HG03064 (cell line): ENCODE results near the gene KNDC1.

Source experiments
- ATAC-seq: cut with Tn5 transposase; IDR thresholded peaks from one replicate; pipeline ENCODE4 v1.9.1; 2021; ENCODE audit warnings: low read depth; ENCODE audit not compliant: unreplicated experiment

The KNDC1 gene

DNA sequence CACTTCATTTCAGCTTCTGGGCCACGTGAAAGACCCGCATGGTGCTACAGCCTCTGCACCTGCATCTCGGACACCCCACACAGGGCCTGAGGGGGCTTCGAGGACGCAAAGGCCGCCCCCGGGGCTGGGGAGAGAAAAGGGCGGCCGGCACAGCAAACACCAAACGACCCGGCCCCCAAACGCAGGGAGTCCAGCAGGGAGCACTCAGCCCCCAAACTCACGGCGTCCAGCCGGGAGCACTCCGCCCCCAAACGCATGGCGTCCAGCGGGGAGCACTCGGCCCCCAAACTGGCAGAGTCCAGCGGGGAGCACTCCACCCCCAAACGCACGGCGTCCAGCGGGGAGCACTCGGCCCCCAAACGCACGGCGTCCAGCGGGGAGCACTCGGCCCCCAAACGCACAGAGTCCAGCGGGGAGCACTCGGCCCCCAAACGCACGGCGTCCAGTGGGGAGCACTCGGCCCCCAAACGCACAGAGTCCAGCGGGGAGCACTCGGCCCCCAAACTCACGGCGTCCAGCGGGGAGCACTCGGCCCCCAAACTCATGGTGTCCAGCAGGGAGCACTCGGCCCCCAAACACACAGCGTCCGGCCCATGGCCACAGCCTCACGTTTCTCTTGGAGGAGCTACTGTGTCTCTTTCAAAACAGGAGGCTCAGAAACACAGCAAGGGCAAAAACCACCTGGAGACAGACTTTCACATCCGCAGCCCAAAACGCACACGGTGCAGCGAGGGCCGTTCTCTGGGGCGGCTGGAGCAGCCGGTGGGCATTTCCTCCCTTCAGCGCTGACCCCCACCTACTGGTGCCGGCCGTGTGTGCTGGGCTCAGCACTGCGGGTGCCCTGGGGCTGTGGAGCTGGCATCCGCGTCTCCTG, 43.0 kb downstream of the KNDC1 start:
- ATAC-seq, result no peak

DNA sequence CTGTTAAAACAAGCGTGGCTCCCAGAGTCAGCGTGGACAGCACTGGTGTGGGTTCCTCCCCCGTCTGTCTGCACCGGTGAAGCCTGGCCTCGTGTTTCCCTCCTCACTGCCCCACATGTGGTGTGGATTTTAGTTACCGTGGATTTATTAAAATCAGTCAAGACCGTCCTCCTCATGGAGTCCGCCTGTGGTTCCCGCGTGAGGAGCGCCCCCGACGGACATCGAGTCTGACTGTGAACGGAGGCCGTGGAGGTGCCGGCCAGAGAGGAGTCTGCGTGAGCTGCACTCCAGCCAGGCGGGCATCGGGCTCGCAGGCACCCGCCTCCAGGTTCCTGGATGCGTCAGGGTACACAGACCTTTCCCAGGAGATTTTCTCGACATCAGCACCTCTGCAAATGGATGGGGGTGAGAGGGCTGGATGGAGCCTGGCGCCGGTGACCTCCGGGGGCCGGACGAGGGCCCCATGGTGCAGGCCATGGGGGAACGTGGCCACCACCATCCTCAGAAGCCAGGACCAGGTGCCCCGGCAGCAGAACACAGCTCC, 43.7 kb downstream of the KNDC1 start:
- ATAC-seq, result no peak

DNA sequence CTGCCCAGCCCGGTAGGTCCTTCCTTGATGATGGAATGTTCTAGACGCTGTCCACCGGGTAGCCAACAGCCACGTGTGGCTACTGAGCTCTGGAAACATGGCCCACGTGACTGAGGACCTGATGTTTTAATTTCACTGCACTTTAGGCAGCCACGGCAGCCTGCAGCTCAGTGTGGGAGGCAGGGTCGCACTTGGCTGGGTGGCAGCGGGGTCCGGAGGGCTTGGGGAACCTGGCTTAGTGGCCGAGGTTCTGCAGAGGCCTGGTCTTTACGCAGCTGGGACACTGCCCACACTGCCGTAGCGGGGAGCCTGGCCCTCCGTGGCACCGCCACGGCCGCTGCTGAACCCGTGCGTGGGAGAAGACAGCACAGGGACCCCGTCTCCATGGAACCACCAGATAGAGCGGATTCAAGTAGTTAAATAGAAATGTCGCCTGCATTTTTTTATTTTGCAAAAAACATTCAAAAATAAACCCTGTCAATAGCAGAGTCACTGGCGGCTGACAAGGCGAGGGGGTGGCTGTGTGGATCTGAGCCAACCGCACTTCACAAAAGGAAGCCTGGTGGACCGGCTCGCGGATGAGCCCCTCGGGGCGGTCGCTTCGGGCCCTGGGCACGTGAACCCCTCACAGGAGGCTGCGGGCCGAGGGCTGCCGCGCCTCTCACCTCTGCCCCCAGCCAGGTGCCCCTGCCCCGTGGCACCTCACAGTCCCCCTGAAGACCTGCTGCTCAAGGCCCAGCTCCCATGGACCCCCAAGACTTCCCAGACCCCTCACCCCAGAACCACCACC, 44.4 kb downstream of the KNDC1 start:
- ATAC-seq, result no peak

DNA sequence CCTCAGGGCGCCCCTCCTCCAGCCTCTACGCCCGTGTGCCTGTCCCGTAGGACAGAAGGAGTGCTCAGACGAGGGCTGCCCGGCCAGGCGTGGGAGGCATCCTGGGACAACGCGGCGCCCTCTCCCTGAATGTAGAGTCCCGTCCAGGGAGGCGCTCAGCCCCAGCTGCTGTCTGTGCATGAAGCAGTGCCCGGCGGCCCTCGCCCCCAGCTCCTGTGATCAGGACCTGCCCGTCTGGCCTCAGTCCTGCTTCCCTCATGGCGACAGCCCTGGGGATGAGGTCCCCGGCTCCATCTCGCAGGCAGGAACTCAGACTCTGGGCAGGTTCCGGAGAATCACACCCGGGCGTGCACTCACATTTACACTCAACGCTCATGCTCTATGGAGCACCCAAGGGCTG, 45.1 kb downstream of the KNDC1 start:
- no peak for ATAC-seq

DNA sequence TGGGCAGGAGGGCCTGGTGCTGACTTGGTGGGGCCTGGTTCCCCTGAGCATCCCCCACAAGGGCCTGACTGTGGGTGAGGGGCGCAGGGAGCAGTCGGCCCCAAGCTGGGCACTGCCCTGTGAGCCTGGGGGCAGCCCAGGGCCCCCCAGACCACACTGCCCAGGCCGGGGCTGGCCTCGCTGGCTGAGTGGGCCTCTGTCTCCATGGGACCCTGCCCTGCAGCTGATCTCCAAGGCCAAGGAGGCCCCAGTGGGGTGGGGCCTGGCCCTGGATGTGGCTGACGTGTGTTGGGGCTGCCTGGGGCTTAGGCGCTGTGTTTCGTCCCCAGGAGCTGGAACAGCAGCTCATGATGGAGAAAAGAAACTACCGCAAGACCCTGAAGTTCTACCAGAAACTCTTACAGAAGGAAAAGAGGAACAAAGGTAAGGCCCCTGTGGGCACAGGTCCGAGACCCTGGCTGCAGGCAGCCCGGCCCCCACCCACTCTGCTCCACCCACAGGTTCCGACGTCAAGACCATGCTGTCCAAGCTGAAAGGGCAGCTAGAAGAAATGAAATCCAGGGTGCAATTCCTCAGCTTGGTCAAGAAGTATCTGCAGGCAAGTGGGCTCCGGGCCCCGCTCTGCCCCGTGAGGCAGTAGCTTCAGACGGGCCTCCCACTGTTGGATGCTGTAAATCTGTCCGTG, 46.5 kb downstream of the KNDC1 start:
- ATAC-seq, result no peak

DNA sequence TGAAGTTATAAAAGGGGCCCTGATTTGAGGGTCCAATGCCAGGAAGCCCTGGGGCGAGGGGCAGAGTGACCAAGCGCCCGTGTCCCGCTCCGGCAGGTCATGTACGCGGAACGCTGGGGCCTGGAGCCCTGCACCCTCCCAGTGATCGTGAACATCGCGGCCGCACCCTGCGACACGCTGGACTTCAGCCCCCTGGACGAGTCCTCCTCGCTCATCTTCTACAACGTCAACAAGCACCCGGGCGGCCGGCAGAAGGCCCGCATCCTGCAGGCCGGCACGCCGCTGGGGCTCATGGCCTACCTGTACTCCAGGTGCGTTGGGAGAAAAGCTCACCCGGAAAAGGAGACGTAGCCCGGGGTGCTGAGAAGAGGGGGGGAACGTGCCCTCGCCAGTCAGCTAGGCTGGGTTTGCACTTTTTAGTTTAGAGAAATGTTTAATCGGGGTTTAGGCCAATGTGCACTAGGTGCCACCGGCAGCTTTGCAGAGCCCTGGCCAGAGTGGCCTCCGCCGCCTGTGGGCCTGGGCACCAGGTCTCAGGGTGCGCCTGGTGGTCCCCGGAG, 47.1 kb downstream of the KNDC1 start:
- ATAC-seq, result no peak

DNA sequence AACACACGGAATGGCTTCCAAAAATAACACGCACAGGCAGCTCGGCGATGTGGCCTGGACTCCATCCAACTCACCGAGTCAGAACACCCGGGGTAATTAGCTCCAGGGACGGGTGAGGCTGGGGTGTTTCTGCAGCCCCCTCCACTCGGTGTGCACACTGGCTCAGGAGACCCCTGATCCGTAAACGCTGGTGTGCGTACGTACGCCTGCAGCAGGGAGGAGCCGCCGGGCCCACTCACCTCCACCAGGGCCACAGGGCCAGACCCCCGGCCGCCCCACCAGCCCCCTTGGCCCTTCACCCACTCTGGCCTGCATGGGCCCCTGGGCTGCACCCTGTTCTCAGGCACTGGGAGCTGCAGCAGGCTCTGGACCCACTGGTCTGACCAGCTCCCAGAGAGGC, 47.6 kb downstream of the KNDC1 start:
- ATAC-seq, result no peak

DNA sequence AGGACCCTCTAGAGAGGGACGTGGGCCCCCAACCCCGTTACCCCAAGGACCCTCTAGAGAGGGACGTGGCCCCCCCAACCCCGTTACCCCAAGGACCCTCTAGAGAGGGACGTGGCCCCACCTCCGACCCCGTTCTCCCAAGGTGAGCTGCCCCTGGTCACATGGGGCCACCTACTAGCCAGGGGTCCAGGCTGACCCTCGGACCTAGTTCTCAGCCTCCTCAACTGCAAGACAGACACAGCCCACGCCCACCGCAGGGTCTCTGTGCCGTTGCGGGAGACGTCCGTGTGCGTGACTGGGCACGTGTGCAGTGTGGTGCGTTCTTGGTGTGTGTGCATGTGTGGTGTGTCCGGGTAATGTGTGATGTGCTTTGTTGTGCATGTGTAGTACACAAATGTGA, 48.4 kb downstream of the KNDC1 start:
- no peak for ATAC-seq

DNA sequence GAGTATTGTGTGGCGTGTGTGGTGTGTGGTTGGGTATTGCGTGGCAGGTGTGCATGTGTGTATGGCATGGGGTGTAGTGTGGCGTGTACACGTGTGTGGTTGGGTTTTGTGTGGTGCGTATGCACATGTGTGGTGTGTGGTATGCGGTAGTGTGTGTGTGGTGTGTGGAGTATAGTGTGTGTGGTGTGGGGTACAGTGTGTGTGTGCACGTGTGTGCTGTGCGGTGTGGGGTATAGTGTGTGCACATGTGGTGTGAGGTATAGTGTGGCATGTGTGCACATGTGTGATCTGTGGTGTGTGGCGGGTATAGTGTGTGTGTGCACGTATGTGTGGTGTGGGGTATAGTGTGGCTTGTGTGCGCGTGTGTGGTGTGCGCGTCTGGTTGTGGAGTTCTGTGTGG, 49.1 kb downstream of the KNDC1 start:
- ATAC-seq, result no peak

DNA sequence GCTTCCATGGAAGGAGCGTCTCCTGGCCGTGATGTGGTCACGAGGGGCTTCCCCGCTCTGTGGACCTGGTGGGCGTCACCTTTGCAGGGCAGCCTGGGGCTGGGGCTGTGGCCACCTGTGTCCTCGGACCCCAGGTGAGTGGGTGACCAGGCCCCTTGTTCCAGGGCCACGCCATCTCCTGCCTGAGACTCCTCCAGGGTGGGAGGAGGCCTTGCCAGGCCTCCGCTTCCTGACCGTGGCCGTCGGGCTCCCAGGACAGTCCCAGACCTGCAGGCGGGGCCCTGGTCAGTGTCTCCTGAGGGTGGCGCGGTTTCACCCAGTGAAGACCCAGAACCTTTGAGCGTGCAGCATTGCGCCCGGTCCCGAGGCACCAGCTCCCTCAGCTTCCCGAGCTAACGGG, 49.6 kb downstream of the KNDC1 start:
- no peak for ATAC-seq

DNA sequence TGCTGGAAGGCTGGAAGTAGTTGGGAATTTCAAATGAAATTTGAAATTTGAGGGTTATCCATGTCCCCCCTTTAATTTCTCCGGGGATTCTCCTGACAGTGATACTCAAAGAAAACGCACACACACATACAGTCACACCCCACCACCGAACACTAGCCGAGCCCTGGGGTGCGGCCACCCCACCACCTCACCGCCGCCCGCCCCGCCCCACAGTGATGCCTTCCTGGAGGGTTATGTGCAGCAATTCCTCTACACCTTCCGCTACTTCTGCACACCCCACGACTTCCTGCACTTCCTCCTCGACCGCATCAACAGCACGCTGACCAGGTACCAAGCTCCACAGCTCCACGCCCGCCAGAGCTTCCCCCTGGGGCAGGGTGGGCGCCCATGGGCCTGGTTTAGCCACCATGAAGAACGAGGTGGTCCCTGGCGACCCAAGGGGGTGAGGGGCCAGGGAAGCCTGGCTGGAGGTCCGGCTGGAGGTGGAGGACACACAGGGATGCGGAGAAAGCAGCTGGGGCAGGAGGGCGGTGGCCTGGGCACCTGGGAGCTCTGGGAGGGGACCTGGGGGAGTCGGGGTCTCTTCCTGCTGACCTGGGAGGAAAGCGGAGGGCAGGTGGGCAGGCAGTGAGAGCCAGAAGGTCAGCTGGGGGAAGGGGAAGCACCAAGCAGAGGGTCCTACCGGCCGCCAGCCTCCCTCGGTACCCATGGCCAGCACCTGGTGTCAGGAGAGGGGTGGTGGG, 50.5 kb downstream of the KNDC1 start:
- no peak for ATAC-seq

DNA sequence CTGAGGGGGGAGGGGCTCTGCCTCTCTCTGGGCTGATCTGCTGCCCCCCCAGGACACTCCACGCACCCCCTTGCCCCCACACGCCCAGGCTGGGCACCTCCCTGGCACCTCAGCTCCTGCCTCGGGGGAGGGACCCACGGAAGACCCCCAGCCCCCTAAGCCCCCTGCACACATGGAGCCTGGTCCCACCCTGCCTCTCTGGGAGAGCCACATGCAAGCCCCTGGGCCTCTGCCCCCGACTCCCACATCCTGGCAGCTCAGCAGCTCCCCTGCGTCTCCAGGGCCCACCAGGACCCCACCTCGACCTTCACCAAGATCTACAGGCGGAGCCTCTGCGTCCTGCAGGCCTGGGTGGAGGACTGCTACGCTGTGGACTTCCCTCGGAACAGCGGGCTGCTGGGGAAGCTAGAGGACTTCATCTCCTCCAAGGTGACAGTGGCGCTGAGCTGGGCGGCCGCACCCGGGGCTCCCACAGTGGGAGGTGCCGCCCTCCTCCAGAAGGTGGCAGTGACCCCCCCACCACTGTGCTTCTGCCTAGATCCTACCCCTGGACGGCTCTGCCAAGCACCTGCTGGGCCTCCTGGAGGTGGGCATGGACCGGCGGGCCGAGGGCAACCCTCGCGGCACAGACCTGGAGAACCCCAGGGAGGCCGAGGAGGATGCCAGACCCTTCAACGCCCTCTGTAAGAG, 51.3 kb downstream of the KNDC1 start:
- no peak for ATAC-seq

DNA sequence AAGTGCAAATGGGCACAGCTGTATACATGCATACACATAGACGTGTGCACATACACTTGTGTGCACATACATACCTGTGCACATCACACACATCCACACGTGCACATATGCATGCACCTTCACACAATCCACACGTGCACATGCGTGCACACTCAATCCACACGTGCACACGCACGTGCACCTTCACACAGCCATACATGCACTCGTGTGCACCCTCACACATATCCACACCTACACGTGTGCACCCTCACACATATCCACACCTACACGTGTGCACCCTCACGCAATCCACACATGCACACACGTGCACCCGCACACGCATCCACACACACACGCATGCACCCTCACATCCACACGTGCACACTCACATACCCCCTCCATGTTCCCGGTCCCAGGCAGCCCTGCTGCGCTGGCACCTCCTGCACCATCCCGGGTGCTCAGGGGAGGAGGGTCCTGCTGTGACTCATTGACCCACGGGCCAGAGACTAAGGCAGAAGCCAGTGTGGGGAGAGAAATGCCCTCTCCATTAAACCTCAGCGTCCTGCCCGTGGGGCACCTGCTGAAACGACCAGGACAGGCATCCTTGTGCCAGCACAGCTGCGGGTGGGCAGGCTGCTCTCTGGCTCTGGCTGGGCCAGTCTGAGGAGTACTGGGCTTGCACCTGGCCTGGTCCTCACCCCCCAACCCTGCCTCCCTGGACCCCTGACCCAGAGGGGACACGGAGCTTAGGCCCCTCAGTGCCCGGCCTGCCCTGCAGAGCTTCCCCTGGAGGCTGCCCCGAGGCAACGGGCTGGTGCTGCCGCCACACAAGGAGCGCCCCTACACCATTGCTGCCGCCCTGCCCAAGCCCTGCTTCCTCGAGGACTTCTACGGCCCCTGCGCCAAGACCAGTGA, 52.2 kb downstream of the KNDC1 start:
- no peak for ATAC-seq

DNA sequence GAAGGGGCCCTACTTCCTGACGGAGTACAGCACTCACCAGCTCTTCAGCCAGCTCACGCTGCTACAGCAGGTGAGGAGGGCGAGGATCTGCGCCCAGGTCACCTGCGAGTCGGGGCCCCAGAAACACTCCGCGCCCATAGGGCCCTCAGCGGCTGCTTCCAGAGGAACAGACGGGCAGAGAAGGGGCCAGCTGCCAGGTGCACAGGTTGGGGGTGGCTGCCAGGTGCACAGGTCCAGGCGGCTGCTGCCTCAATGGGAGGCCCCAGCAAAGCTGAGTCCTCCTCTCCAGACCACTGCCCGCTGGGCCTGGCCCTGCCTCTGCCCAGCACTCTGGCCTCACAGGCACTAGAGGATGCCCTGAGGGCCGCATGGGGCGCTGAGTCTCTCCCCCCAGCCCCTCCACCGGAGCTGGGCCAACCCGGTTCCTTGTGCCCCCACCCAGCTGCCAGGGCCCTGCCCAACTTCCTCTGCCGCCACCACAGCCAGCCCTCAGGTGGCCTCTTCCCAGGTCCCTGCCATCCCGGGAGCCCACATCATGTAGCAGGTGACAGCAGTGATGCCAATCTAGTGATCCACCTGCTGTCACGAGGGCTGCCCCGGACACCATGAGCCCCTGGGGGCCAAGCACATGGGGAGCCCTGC, 53.0 kb downstream of the KNDC1 start:
- ATAC-seq, result no peak

DNA sequence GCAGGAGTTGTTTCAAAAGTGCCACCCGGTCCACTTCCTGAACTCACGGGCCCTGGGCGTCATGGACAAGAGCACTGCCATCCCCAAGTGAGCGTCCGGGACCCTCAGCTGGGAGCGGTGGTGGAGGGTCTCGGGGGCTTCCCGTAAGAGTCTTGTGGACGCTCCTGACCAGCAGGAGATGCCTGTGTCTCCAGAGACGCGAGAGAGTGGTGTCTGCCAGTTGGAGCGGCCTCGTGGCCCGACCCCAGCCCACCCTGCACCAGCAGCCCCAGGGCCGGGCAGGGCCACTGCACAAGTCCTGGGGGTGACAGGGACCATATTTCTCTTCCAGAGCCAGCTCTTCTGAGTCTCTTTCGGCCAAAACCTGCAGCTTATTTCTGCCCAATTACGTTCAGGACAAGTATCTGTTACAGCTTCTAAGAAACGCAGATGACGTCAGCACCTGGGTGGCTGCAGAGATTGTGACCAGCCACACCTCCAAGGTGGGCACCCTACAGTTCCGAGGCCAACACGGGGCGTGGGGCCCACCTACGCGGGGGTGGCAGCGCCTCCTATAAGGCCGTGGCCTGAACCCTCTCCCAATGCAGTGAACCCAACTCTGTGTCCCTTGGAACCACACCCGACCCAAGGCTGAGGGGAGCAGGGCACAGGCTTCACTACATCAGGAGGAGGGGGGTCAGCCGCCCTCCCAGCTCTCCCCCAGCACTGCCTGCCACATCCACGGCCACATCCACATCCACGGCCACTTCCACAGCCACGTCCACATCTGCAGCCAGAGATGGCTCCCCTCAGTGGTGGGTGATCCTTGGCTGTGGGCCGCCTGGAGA, 53.8 kb downstream of the KNDC1 start:
- ATAC-seq, result no peak

DNA sequence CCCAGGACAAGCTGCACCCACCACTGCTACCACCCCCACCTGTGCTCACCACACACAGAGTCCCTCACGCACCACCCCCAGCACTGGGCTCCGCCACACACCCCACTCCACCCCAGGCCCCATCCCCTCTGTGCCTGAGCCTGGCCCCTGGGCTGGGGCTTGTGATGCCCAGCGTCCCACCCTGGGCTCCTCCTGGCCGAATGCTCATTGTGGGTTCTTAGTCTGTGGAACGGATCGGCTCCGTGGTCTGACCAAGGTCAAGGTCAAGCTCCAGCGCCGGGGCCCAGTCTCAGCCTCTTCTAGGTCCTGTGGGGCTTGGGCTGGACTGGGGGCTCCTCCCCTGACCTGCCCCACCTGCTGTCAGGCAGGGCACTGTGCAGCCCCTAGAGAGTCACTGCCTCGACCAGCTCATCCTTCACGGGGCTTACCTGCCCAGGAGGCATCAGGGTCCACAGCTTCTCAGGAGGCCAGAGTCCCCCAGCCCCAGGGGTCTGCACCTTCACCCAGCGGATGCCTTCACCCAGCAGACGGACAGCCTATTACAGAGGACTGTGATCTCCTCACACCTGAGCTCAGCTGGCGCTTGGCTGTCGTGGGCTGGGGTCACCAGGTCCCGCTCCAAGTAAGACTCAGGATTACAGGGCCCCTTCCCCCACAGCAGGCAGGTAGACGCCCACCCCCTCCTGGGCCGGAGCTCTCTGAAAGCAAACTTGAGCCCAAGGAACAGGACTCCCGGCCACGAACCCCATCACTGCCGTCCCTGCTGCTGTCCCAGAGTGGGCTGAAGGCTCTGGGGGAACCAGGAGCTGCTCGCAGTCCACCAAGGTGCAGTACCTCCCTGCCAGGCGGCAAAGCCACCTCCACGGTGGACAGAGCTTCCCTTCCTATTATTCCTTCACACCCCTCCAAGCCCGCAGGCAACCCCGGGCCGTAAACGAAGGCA, 54.7 kb downstream of the KNDC1 start:
- ATAC-seq, result no peak
